Measurements from ENCODE around the gene MORN3.

- TF ChIP-seq CTCF (IDR thresholded peaks at IDR 0.05) (no peak), POLR2A (IDR thresholded peaks at IDR 0.05) (no peak)
Measured at GRCh38 chr12:121678716-121679300, 9.4 kb upstream of the MORN3 start.
